Tibial nerve (tissue), 4 donors: ENCODE data around the gene SPDYC. TPM values are rescaled to one million over a fixed set of nuclear protein-coding genes. Genes with fewer than 3 reads are reported as not detected.

Source experiments
- DNase-seq, 2 donors: peaks; one replicate each; pipeline ENCODE4 v3.0.0-alpha.2; 2019; ENCODE audit warnings: low spot score in 2 of 2
- H3K27ac ChIP-seq, 4 donors: fragments of 200-600 bp; sonication (generic) in 3 of 4; one replicate each; pipeline ENCODE4 v1.5.1; 2017 to 2019; ENCODE audit warnings: mild to moderate bottlenecking in 1 of 4
- H3K27me3 ChIP-seq, 2 donors: fragments of 200-600 bp; sonication (generic) in 1 of 2; one replicate each; pipeline versions ENCODE4 v1.5.1 to v1.6.0; 2017 to 2019
- H3K36me3 ChIP-seq, 3 donors: fragments of 200-600 bp; sonication (generic); one replicate each; pipeline ENCODE4 v1.5.1; 2018 to 2019
- H3K4me1 ChIP-seq, 4 donors: fragments of 200-600 bp; sonication (generic) in 3 of 4; one replicate each; pipeline ENCODE4 v1.5.1; 2017 to 2019
- H3K4me3 ChIP-seq, 4 donors: fragments of 200-600 bp; sonication (generic) in 3 of 4; one replicate each; pipeline ENCODE4 v1.5.1; 2017 to 2019; ENCODE audit warnings: mild to moderate bottlenecking in 1 of 4, moderate library complexity in 1 of 4
- H3K9me3 ChIP-seq, 4 donors: fragments of 200-600 bp; sonication (generic) in 3 of 4; one replicate each; pipeline ENCODE4 v1.5.1; 2017 to 2019
- CTCF ChIP-seq, 5 experiments: fragments of 200-600 bp in 3 of 5; fragments of 450-650 bp in 2 of 5; sonication (generic) in 3 of 5; IDR thresholded peaks; one replicate each; pipeline ENCODE4 v1.5.1; 2016 to 2019; ENCODE audit warnings: antibody characterized with exemption in 5 of 5, mild to moderate bottlenecking in 3 of 5, moderate library complexity in 2 of 5
- EP300 ChIP-seq, 2 donors: sonication (generic); formaldehyde crosslinking; IDR thresholded peaks; one replicate each; pipeline ENCODE4 v1.6.1; 2017; ENCODE audit warnings: antibody characterized with exemption in 2 of 2, mild to moderate bottlenecking in 1 of 2
- POLR2A ChIP-seq, 2 donors: fragments of 450-650 bp; IDR thresholded peaks; one replicate each; pipeline ENCODE4 v1.6.1; 2017; ENCODE audit warnings: antibody characterized with exemption in 2 of 2, mild to moderate bottlenecking in 2 of 2, moderate library complexity in 2 of 2
- WGBS, 2 donors: methylation state at CpG; one replicate each; pipeline ENCODE4 v1.1.5; 2018; 5-methylcytosine and 5-hydroxymethylcytosine counted together
- total RNA-seq, 4 donors: library from RNA; depleted of rRNA; stranded (reverse); fragments of >200 nt; gene quantifications; one replicate each; pipeline ENCODE4 v1.1.0, GENCODE V29; 2016

The SPDYC gene
- total RNA-seq, 4 donors from 2014 or later, result not detected

- no peak for DNase-seq
- Histone ChIP-seq H3K27ac (no peak overlapping the region), H3K27me3 (no peaks in the 10 kb centered on the region), H3K36me3 (peaks cover 0 to 29% (median 16%) of the 10 kb centered on the region in 3 donors), H3K9me3 (no peaks in the 10 kb centered on the region), H3K4me1 (peaks cover 0 to 11% (median 3%) of the 10 kb centered on the region in 4 donors), H3K4me3 (no peak overlapping the region)
- TF ChIP-seq POLR2A (IDR thresholded peaks at IDR 0.05), result no peak
- TF ChIP-seq EP300 (IDR thresholded peaks at IDR 0.05), result no peak
- TF ChIP-seq CTCF (IDR thresholded peaks at IDR 0.05), result no peak
- WGBS, 2 donors, result 74 to 80% methylated on average over 15 to 16 of the region's 16 CpGs
These were observed 44.3 kb downstream of the SPDYC start for GRCh38 chr11:65214212-65214845.

DNA sequence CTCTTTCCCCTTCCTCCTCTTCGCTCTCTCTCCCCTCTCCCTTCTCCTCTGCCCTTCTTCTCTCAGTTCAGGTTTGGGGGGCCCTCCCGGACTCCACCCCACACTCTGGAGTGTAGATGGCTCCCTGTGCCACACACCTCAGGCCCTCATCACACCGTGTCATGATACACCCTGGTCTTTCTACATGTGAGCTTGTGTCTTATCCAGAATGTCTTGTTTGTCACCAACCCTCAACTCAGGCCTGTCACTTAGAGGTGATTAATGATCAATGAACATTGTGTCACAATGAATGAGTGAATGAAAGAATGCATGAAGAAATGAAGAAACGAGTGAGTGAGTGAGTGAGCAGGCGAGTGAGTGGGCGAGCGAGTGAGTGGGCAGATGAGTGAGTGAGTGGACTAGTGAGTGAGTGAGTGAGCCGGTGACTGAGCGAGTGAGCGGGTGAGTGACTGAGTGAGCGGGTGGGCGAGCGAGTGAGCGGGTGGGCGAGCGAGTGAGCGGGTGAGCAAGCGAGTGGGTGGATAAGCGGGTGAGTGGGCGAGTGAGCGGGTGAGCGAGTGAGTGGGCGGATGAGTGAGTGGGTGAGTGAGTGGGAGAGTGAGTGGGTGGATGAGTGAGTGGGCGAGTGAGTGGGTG is 45.5 kb downstream of the SPDYC start:
- Histone ChIP-seq H3K4me1 (peaks cover 0 to 17% (median 3%) of the 10 kb centered on the region in 4 donors), H3K4me3 (no peak overlapping the region), H3K27ac (no peak overlapping the region), H3K36me3 (peaks cover 0 to 17% (median 4%) of the 10 kb centered on the region in 3 donors), H3K27me3 (no peaks in the 10 kb centered on the region), H3K9me3 (no peaks in the 10 kb centered on the region)
- no peak for DNase-seq
- TF ChIP-seq CTCF (IDR thresholded peaks at IDR 0.05) (no peak), POLR2A (IDR thresholded peaks at IDR 0.05) (no peak), EP300 (IDR thresholded peaks at IDR 0.05) (no peak)
- WGBS, 2 donors, result 85 to 90% methylated on average over 24 of the region's 24 CpGs

DNA sequence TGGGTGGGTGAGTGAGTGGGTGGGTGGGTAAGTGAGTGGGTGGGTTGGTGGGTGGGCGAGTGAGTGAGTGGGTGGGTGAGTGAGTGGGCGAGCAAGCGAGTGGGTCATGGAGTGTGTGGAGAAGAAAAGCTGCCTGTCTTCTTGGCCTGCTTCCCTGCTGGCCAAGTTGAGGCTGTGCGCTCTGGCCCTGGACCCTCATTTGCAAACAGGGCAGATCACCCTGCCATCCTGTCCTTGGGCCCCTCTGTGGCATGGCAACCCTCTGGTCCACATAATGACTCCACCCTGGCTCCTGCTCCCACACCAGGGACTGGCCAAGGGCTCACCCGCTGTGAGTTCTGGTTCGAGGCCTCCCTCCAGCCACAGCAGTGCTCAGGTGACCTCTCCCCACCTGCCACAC is 46.8 kb downstream of the SPDYC start:
- Histone ChIP-seq H3K9me3 (no peaks in the 10 kb centered on the region), H3K36me3 (peaks cover 0 to 4% (median 0%) of the 10 kb centered on the region in 3 donors), H3K4me3 (no peak overlapping the region), H3K27me3 (no peaks in the 10 kb centered on the region), H3K4me1 (peaks cover 0 to 17% (median 3%) of the 10 kb centered on the region in 4 donors), H3K27ac (no peak overlapping the region)
- no peak for DNase-seq
- WGBS, 2 donors, result 69 to 79% methylated on average over 5 to 6 of the region's 6 CpGs
- TF ChIP-seq POLR2A (IDR thresholded peaks at IDR 0.05), result no peak
- no peak for TF ChIP-seq CTCF (IDR thresholded peaks at IDR 0.05)
- TF ChIP-seq EP300 (IDR thresholded peaks at IDR 0.05), result no peak

GRCh38 chr11:65217441-65218423 is 47.7 kb downstream of the SPDYC start:
- H3K9me3 ChIP-seq, result no peaks in the 10 kb centered on the region
- TF ChIP-seq POLR2A (IDR thresholded peaks at IDR 0.05) (no peak), CTCF (IDR thresholded peaks at IDR 0.05) (no peak), EP300 (IDR thresholded peaks at IDR 0.05) (no peak)
- no peak overlapping the region for H3K27ac ChIP-seq
- no peaks in the 10 kb centered on the region for H3K36me3 ChIP-seq
- no peaks in the 10 kb centered on the region for H3K27me3 ChIP-seq
- no peak overlapping the region for H3K4me3 ChIP-seq
- DNase-seq, result no peak
- 78% methylated on average over 19 of the region's 19 CpGs for WGBS, 2 donors
- peaks cover 0 to 17% (median 3%) of the 10 kb centered on the region in 4 donors for H3K4me1 ChIP-seq
